A673 (cell line): ENCODE data around the gene JAKMIP1. TPM values are rescaled to one million over a fixed set of nuclear protein-coding genes. Genes with fewer than 3 reads are reported as not detected.

Experiments
- BruUV-seq: library from RNA; stranded (reverse); fragments of 400-500 nt; replicated peaks from 2 replicates; lab custom pipeline; 2021; lab: Mats Ljungman, UMichigan
- CTCF ChIA-PET: fragments of 300-600 bp; sonication (Branson Sonifier 250); formaldehyde crosslinking; loops from one replicate; lab custom pipeline; 2022; ENCODE audit warnings: antibody characterized with exemption; lab: Charles Lee
- POLR2A ChIA-PET: fragments of 300-600 bp; sonication (Branson Sonifier 250); formaldehyde crosslinking; loops from one replicate; lab custom pipeline; 2022; ENCODE audit warnings: antibody characterized with exemption; ENCODE audit not compliant: low non-redundant PET; lab: Charles Lee
- DNase-seq: peaks from one replicate; pipeline ENCODE4 v3.0.0-alpha.2; 2015; ENCODE audit warnings: low spot score
- H3K27ac ChIP-seq: fragments of 200-600 bp; sonication (generic); 2 replicates; pipeline ENCODE4 v1.5.1; 2016; ENCODE audit warnings: mixed run types, low read depth, mild to moderate bottlenecking, mixed read lengths, antibody characterized with exemption, low read length; ENCODE audit not compliant: poor library complexity, severe bottlenecking
- H3K27me3 ChIP-seq: fragments of 200-600 bp; sonication (generic); replicated peaks from 2 replicates; pipeline ENCODE4 v1.6.1; 2017; ENCODE audit warnings: mixed run types, low read depth, mild to moderate bottlenecking, mixed read lengths, antibody characterized with exemption, low read length; ENCODE audit not compliant: insufficient read depth, poor library complexity
- H3K36me3 ChIP-seq: fragments of 200-600 bp; sonication (generic); 2 replicates; pipeline ENCODE4 v1.6.1; 2016; ENCODE audit warnings: mixed run types, mild to moderate bottlenecking, mixed read lengths, antibody characterized with exemption, low read length; ENCODE audit not compliant: insufficient read depth, poor library complexity, severe bottlenecking
- H3K4me1 ChIP-seq: fragments of 200-600 bp; sonication (generic); 2 replicates; pipeline ENCODE4 v1.6.1; 2017; ENCODE audit warnings: mixed run types, mild to moderate bottlenecking, mixed read lengths, antibody characterized with exemption, low read length; ENCODE audit not compliant: insufficient read depth, poor library complexity, severe bottlenecking
- H3K4me3 ChIP-seq: fragments of 200-600 bp; sonication (generic); 2 replicates; pipeline ENCODE4 v1.5.1; 2016; ENCODE audit warnings: low read depth, mixed run types, mild to moderate bottlenecking, mixed read lengths, low read length; ENCODE audit not compliant: poor library complexity, severe bottlenecking
- H3K9me3 ChIP-seq: fragments of 200-600 bp; sonication (generic); 2 replicates; pipeline ENCODE4 v1.6.1; 2016; ENCODE audit warnings: mixed run types, low read depth, mild to moderate bottlenecking, mixed read lengths, antibody characterized with exemption, low read length; ENCODE audit not compliant: poor library complexity, severe bottlenecking
- EZH2 ChIP-seq: fragments of 200-600 bp; sonication (generic); IDR thresholded peaks from 2 replicates; pipeline ENCODE4 v1.6.1; 2017; ENCODE audit warnings: borderline replicate concordance, low read depth, mild to moderate bottlenecking, mixed read lengths, antibody characterized with exemption, low read length; ENCODE audit not compliant: poor library complexity, severe bottlenecking
- intact Hi-C: fragments of 100-400 bp; cut with micrococcal nuclease; formaldehyde crosslinking; loops from one replicate; pipeline ENCODE4 v1.10.0; 2022; ENCODE audit not compliant: unreplicated experiment
- total RNA-seq: library from RNA; stranded (reverse); gene quantifications from 2 replicates; pipeline ENCODE4 v1.2.3, GENCODE V29; 2021
- TF ChIP-seq, protein P1 (sequence below): fragments of 300-800, 200-600 bp; sonication (generic); conservative IDR thresholded peaks from 2 replicates; pipeline ENCODE4 v1.5.1; 2017; ENCODE audit warnings: low read depth, mild to moderate bottlenecking, antibody characterized with exemption, low read length, moderate library complexity, mixed read lengths

The JAKMIP1 gene
- total RNA-seq, 1 experiment from 2014 or later, result not detected

DNA sequence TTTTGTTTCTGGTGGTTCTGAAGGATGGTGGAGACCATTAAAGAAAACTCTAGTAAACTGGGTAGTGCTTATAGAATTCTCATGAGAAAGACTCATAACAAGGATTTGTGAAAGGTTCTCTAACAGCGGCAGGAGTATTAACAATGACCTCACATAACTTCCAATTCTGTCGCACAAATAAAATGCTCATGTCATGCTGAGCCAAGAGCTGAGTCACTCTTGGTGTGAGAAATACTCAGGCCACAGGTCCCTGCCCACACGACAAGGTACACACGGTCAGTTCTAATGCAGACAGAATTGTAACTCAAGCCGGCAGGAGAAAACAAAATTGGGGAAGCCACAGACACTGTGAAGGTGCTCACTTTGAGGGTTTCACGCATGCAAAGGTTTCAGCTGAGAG is 147.7 kb downstream of the JAKMIP1 start:
- H3K36me3 ChIP-seq, result no peaks in the 10 kb centered on the region
- BruUV-seq, result no TSS peak
- no peak overlapping the region for H3K4me3 ChIP-seq
- H3K4me1 ChIP-seq, result no peaks in the 10 kb centered on the region
- H3K9me3 ChIP-seq, result no peaks in the 10 kb centered on the region
- DNase-seq, result no peak
- TF ChIP-seq, protein P1, sequence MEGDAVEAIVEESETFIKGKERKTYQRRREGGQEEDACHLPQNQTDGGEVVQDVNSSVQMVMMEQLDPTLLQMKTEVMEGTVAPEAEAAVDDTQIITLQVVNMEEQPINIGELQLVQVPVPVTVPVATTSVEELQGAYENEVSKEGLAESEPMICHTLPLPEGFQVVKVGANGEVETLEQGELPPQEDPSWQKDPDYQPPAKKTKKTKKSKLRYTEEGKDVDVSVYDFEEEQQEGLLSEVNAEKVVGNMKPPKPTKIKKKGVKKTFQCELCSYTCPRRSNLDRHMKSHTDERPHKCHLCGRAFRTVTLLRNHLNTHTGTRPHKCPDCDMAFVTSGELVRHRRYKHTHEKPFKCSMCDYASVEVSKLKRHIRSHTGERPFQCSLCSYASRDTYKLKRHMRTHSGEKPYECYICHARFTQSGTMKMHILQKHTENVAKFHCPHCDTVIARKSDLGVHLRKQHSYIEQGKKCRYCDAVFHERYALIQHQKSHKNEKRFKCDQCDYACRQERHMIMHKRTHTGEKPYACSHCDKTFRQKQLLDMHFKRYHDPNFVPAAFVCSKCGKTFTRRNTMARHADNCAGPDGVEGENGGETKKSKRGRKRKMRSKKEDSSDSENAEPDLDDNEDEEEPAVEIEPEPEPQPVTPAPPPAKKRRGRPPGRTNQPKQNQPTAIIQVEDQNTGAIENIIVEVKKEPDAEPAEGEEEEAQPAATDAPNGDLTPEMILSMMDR, result no peak
- TF ChIP-seq EZH2, result no peak
- intact Hi-C loops, result no loop called here
- CTCF ChIA-PET, result no interaction called here
- no peak overlapping the region for H3K27ac ChIP-seq
- POLR2A ChIA-PET, result no interaction called here
- peaks cover 37% of the 10 kb centered on the region for H3K27me3 ChIP-seq

DNA sequence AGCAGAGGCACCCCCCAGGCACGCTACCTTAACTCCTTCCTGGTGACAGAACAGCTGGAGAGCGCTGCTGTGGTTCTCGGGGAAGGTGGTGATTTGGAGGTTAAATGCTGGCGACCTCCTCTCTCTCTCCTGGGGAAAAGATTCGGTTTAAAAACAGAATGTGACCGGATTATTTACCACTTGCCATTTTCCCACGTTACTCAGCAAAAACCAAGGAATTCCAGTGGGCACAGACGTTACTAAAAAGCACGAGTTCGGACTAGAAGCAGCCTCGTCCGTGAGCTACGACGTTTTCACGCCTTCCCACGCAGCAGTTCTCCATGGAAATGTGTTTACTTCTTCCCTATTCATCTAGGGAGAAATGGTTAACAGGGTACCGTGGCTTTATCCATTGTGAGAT is 149.8 kb downstream of the JAKMIP1 start:
- ChIA-PET CTCF (no interaction called here), POLR2A (no interaction called here)
- H3K27ac ChIP-seq, result no peak overlapping the region
- DNase-seq, result no peak
- TF ChIP-seq EZH2, result no peak
- TF ChIP-seq, protein P1, result no peak
- no TSS peak for BruUV-seq
- no peaks in the 10 kb centered on the region for H3K9me3 ChIP-seq
- intact Hi-C loops, result no loop called here
- no peak overlapping the region for H3K4me3 ChIP-seq
- no peaks in the 10 kb centered on the region for H3K36me3 ChIP-seq
- H3K27me3 ChIP-seq, result peaks cover 43% of the 10 kb centered on the region
- H3K4me1 ChIP-seq, result no peaks in the 10 kb centered on the region

DNA sequence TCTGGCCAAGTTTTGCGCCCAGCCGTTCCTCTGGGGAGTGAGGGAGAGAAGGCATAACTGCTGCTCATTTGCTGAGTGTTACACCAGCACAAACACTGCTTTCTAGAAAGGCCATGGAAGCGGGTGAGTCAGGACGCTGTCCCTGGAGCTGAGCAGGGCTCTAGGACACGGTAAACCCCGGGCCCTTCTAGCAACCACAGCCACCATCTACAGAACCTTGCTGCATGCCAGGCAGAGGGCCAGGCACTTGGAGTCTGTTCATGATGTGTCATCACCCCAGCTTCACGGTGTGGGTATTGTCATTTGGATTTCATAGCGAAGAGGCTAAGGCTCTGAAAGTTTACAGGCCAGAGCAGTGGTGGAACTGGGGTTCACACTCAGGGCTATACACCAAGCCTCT is 150.4 kb downstream of the JAKMIP1 start:
- Histone ChIP-seq H3K27me3 (peaks cover 46% of the 10 kb centered on the region), H3K9me3 (no peaks in the 10 kb centered on the region), H3K4me1 (no peaks in the 10 kb centered on the region), H3K36me3 (no peaks in the 10 kb centered on the region), H3K27ac (no peak overlapping the region), H3K4me3 (no peak overlapping the region)
- DNase-seq, result no peak
- ChIA-PET POLR2A (no interaction called here), CTCF (no interaction called here)
- no TSS peak for BruUV-seq
- TF ChIP-seq EZH2, result no peak
- TF ChIP-seq, protein P1, result no peak
- intact Hi-C loops, result no loop called here
